HFFc6 (cell line): ENCODE measurements around the gene KPNB1. TPM values are rescaled to one million over a fixed set of nuclear protein-coding genes. Genes with fewer than 3 reads are reported as not detected.
A peak's percentile ranks its signal among the peaks of the same experiment; 100 is the strongest.

Source experiments
- DNase-seq: peaks from one replicate; pipeline ENCODE4 v3.0.0-alpha.2; 2018
- H3K27ac Mint-ChIP-seq: 2 replicates; pipeline ENCODE4 v1.8.0; 2020; ENCODE audit warnings: mild to moderate bottlenecking, mixed read lengths
- H3K27me3 Mint-ChIP-seq: 2 replicates; pipeline ENCODE4 v1.8.0; 2021; ENCODE audit warnings: mild to moderate bottlenecking, moderate library complexity, mixed read lengths; ENCODE audit not compliant: insufficient read depth
- H3K36me3 Mint-ChIP-seq: 2 replicates; pipeline ENCODE4 v1.8.0; 2021; ENCODE audit warnings: low read depth, mixed read lengths
- H3K4me1 Mint-ChIP-seq: 2 replicates; pipeline ENCODE4 v1.8.0; 2020; ENCODE audit warnings: low read depth, mixed read lengths
- H3K4me3 Mint-ChIP-seq: 2 replicates; pipeline ENCODE4 v1.8.0; 2020; ENCODE audit warnings: mild to moderate bottlenecking, moderate library complexity, mixed read lengths
- H3K9me3 Mint-ChIP-seq: 2 replicates; pipeline ENCODE4 v1.8.0; 2020; ENCODE audit warnings: mild to moderate bottlenecking, mixed read lengths
- CTCF ChIP-seq: fragments of 200-600 bp; sonication (generic); IDR thresholded peaks from 2 replicates; pipeline ENCODE4 v1.5.0; 2021; ENCODE audit warnings: antibody characterized with exemption, mild to moderate bottlenecking
- total RNA-seq, 6 experiments: library from RNA; stranded (reverse); fragmentation: NEBNext Ultra II Directional; extraction: Animal tissue kit (Norgen Biotek cat#: 25700); gene quantifications; 2 replicates in 1 of 6; 3 replicates in 5 of 6; pipeline ENCODE4 v1.2.3, GENCODE V29; 2021

The KPNB1 gene
- total RNA-seq, 6 experiments from 2014 or later: 439 to 580 (median 549) TPM

- Mint-ChIP-seq H3K4me3 (peak overlapping the region; percentile 87), H3K27ac (peak overlapping the region; percentile 51), H3K27me3 (peaks cover 5% of the 10 kb centered on the region), H3K36me3 (no peaks in the 10 kb centered on the region; the same call in 1 of the 2 replicates), H3K9me3 (no peaks in the 10 kb centered on the region), H3K4me1 (peaks cover 25% of the 10 kb centered on the region)
- no peak for DNase-seq
- TF ChIP-seq CTCF: no peak
Measured at GRCh38 chr17:47694581-47695428, 45.1 kb downstream of the KPNB1 start.

DNA sequence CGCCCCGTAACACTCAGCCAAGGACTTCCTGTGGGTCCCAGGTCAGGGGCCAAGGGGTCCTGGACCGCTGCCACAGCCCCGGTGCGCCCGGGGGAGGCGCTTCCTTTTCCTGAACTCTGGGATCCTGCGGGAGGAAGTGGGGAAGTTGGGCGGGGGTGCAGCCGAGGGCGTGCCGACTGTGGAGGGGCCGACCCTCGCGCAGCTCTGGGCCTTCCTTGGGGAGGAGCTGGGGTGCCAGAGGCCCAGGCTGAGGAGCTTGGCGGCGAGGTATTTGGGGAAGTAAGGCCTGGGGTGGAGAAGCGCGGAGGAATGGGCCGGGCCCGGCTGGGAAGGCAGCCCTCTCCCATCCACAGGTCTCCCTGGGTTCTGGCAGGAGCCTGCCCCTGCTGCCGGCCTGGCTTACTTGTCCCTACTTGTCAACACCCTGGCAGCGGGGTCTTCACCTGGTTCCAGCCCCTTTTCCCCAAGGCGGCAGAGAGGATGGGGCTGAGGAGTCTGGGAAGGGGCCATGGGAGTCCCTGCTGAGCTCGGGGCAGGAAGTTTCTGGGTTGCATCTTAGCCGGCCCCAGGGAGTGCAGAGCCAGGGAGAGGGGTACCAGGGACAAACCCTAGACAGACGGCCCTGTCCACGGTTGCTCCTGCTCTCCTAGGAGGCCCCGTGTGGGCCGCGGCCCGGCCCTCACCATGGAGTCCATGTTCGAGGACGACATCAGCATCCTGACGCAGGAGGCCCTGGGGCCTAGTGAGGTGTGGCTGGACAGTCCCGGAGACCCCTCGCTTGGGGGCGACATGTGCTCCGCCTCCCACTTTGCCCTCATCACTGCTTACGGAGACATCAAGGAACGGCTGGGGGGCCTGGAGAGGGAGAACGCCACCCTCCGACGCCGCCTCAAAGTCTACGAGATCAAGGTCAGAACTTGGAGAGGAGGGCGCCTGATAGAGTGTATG, 46.0 kb downstream of the KPNB1 start:
- DNase-seq: no peak
- Mint-ChIP-seq H3K36me3 (no peaks in the 10 kb centered on the region; the same call in 1 of the 2 replicates), H3K27me3 (peaks cover 5% of the 10 kb centered on the region), H3K4me3 (peak overlapping the region; percentile 87), H3K9me3 (no peaks in the 10 kb centered on the region), H3K4me1 (peaks cover 20% of the 10 kb centered on the region), H3K27ac (no peak overlapping the region)
- TF ChIP-seq CTCF: no peak

DNA sequence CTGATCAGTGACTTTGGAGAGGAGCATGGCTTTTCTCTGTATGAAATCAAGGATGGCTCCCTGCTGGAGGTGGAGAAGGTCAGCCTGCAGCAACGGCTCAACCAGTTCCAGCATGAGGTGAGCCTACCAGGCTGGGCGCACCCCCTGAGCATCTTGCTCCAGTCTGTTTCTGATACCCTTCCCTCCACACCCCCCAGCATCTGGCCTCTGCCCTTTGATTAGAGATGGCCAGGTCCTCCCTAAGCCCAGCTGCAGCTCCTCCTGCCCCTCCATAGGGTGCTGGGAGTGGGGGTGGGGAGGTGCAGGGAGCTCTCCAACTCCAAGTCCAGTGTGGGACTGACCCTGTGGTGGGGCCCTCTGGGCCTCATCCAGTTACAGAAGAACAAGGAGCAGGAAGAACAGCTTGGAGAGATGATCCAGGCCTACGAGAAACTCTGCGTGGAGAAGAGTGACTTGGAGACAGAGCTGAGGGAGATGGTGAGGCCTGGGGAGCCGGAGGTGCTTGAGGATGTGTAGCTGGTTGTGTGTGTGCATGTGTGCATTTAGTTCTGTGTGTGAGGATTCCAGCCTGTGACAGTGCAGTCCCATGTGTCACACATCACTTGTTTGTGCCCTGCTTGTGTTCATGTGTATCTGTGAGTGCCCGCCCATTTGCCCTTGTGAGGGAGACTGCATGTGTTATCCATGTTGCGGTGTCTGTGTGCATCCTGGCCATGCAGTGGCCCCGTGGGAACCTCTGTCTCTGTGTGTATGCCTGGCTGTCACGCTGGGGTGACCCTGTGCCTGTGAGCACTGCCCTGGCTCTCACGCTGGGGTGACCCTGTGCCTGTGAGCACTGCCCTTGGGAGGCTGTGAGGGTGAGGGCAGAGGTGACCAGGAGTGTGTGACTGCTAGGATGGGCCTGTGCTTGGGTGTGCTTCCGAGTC, 47.3 kb downstream of the KPNB1 start:
- peaks cover 20% of the 10 kb centered on the region for H3K4me1 Mint-ChIP-seq
- H3K4me3 Mint-ChIP-seq: no peak overlapping the region
- no peak overlapping the region for H3K27ac Mint-ChIP-seq
- H3K27me3 Mint-ChIP-seq: peaks cover 7% of the 10 kb centered on the region; the same call in 1 of the 2 replicates
- H3K9me3 Mint-ChIP-seq: no peaks in the 10 kb centered on the region
- DNase-seq: no peak
- TF ChIP-seq CTCF: no peak
- peaks cover 4% of the 10 kb centered on the region; the same call in 1 of the 2 replicates for H3K36me3 Mint-ChIP-seq

- no peak overlapping the region for H3K4me3 Mint-ChIP-seq
- no peak for TF ChIP-seq CTCF
- peaks cover 12% of the 10 kb centered on the region for H3K4me1 Mint-ChIP-seq
- H3K27ac Mint-ChIP-seq: no peak overlapping the region
- H3K36me3 Mint-ChIP-seq: peaks cover 4% of the 10 kb centered on the region; the same call in 1 of the 2 replicates
- DNase-seq: no peak
- H3K9me3 Mint-ChIP-seq: no peaks in the 10 kb centered on the region
- H3K27me3 Mint-ChIP-seq: peaks cover 7% of the 10 kb centered on the region; the same call in 1 of the 2 replicates
Measured at GRCh38 chr17:47697906-47698711, 48.4 kb downstream of the KPNB1 start.
